Measurements from ENCODE around the gene OR10A3.
"Not testable (repeated sequence)": the region's sequence is repeated elsewhere in the genome, so short reads cannot be mapped to it uniquely, and the experiment has no call there.

OR10A3 gene

GRCh38 chr11:7941608-7942007 is at the start of gene OR10A3:
TSS of gene OR10A3 (minus strand) at chr11:7941708. CDS start at chr11:7939520, 2,188 bp downstream.
- no peak within 1 kb of the TSS for H3K4me3 ChIP-seq (ENCODE audit: low read depth in 1 of 2, low read length in 1 of 2)
- no peak within 1 kb of the TSS for H3K27ac ChIP-seq
- H3K27me3 ChIP-seq, result no peaks in the 10 kb centered on the region
- TF ChIP-seq CTCF (IDR thresholded peaks at IDR 0.05), result no peak
- H3K4me1 ChIP-seq (ENCODE audit: control insufficient read depth in 1 of 2, insufficient read depth in 1 of 2, low read depth in 1 of 2, low read length in 1 of 2), result no peaks in the 10 kb centered on the region
- H3K9me3 ChIP-seq, result no peaks in the 10 kb centered on the region
- H3K36me3 ChIP-seq, result no peaks in the 10 kb centered on the region

- Histone ChIP-seq H3K4me3 (ENCODE audit: low read depth in 1 of 2, low read length in 1 of 2) (peak overlapping the region; percentile 61 to 68), H3K36me3 (peaks cover 16% of the 10 kb centered on the region), H3K4me1 (ENCODE audit: control insufficient read depth in 1 of 2, insufficient read depth in 1 of 2, low read depth in 1 of 2, low read length in 1 of 2) (peaks cover 16 to 18% of the 10 kb centered on the region in 2 experiments), H3K27ac (peak overlapping the region; percentile 76), H3K27me3 (peaks cover 26% of the 10 kb centered on the region)
- H3K9me3 ChIP-seq, result not testable (repeated sequence)
Observed at GRCh38 chr11:7987560-7987883, 46.0 kb upstream of the OR10A3 start.

GRCh38 chr11:7986768-7987559 is 45.5 kb upstream of the OR10A3 start, which contains the start of gene EIF3F:
TSS of gene EIF3F (plus strand) at chr11:7987337. CDS start at chr11:7987353, 16 bp downstream.
- Histone ChIP-seq H3K27ac (peak within 1 kb of the TSS; percentile 76), H3K4me1 (ENCODE audit: control insufficient read depth in 1 of 2, insufficient read depth in 1 of 2, low read depth in 1 of 2, low read length in 1 of 2) (peaks cover 16 to 18% of the 10 kb centered on the region in 2 experiments), H3K27me3 (peaks cover 28% of the 10 kb centered on the region), H3K9me3 (no peaks in the 10 kb centered on the region), H3K36me3 (peaks cover 11% of the 10 kb centered on the region), H3K4me3 (ENCODE audit: low read depth in 1 of 2, low read length in 1 of 2) (peak within 1 kb of the TSS; percentile 61 to 68)
- TF ChIP-seq CTCF (IDR thresholded peaks at IDR 0.05), result peak; percentile 81

- no peak for TF ChIP-seq CTCF (IDR thresholded peaks at IDR 0.05)
- peaks cover 35% of the 10 kb centered on the region for H3K27me3 ChIP-seq
- peaks cover 1% of the 10 kb centered on the region for H3K36me3 ChIP-seq
- peaks cover 16 to 18% of the 10 kb centered on the region in 2 experiments for H3K4me1 ChIP-seq (ENCODE audit: control insufficient read depth in 1 of 2, insufficient read depth in 1 of 2, low read depth in 1 of 2, low read length in 1 of 2)
- no peak overlapping the region for H3K27ac ChIP-seq
- H3K9me3 ChIP-seq, result no peaks in the 10 kb centered on the region
- no peak overlapping the region for H3K4me3 ChIP-seq (ENCODE audit: low read depth in 1 of 2, low read length in 1 of 2)
Observed at GRCh38 chr11:7983832-7984590, 42.5 kb upstream of the OR10A3 start.

- H3K9me3 ChIP-seq, result no peaks in the 10 kb centered on the region
- H3K27ac ChIP-seq, result no peak overlapping the region
- no peak overlapping the region for H3K4me3 ChIP-seq (ENCODE audit: low read depth in 1 of 2, low read length in 1 of 2)
- H3K4me1 ChIP-seq (ENCODE audit: control insufficient read depth in 1 of 2, insufficient read depth in 1 of 2, low read depth in 1 of 2, low read length in 1 of 2), result peaks cover 9 to 10% of the 10 kb centered on the region in 2 experiments
- TF ChIP-seq CTCF (IDR thresholded peaks at IDR 0.05), result no peak
- H3K36me3 ChIP-seq, result no peaks in the 10 kb centered on the region
- H3K27me3 ChIP-seq, result peaks cover 35% of the 10 kb centered on the region
Observed at GRCh38 chr11:7982582-7983119, 41.1 kb upstream of the OR10A3 start.

All from neutrophil (primary cell).